CD4-positive, alpha-beta T cell treated with Interleukin-12 subunit alpha and Interleukin-12 subunit beta, for 1 hour (primary cell): ENCODE data around the gene TUBGCP6.
"Not testable (repeated sequence)": the region's sequence is repeated elsewhere in the genome, so short reads cannot be mapped to it uniquely, and the experiment has no call there.

Experiments
- DNase-seq: peaks from one replicate; pipeline ENCODE4 v3.0.0-alpha.2; 2020

TUBGCP6 gene

GRCh38 chr22:50177537-50178470 lies 67.0 kb downstream of the TUBGCP6 start:
- no peak for DNase-seq

- DNase-seq: no peak
Observed at GRCh38 chr22:50176850-50177536, 67.8 kb downstream of the TUBGCP6 start.

- no peak for DNase-seq
Observed at GRCh38 chr22:50175921-50176849, 68.6 kb downstream of the TUBGCP6 start.

- no peak for DNase-seq
Observed at GRCh38 chr22:50175191-50175461, 69.7 kb downstream of the TUBGCP6 start.

GRCh38 chr22:50174382-50175190 lies 70.2 kb downstream of the TUBGCP6 start:
- no peak for DNase-seq

- no peak for DNase-seq
Observed at GRCh38 chr22:50173983-50174355, 70.9 kb downstream of the TUBGCP6 start.

GRCh38 chr22:50173311-50173982 lies 71.4 kb downstream of the TUBGCP6 start:
- DNase-seq: no peak

GRCh38 chr22:50171965-50172421 lies 72.8 kb downstream of the TUBGCP6 start:
- no peak for DNase-seq

GRCh38 chr22:50171319-50171964 lies 73.4 kb downstream of the TUBGCP6 start:
- DNase-seq: no peak

- DNase-seq: no peak
Observed at GRCh38 chr22:50170453-50171318, 74.1 kb downstream of the TUBGCP6 start, which contains the start of gene PANX2. PANX2 (plus strand) TSS chr22:50170731; CDS start chr22:50170731, 0 bp downstream.

GRCh38 chr22:50169774-50170341 lies 75.0 kb downstream of the TUBGCP6 start:
- peak; percentile 33 for DNase-seq

GRCh38 chr22:50169181-50169759 lies 75.6 kb downstream of the TUBGCP6 start:
- DNase-seq: no peak

- not testable (repeated sequence) for DNase-seq
Observed at GRCh38 chr22:50168490-50169180, 76.2 kb downstream of the TUBGCP6 start.

- no peak for DNase-seq
Observed at GRCh38 chr22:50167689-50168489, 76.9 kb downstream of the TUBGCP6 start.
